WTC11 (cell line): ENCODE data around the gene SOX8. TPM values are rescaled to one million over a fixed set of nuclear protein-coding genes. Genes with fewer than 3 reads are reported as not detected.

Source experiments
- ATAC-seq: fragments of 200-7000 bp; cut with Tn5 transposase; 2 replicates; pipeline ENCODE4 v1.10.0; 2021; ENCODE audit warnings: mild to moderate bottlenecking, moderate library complexity
- CTCF ChIA-PET: fragments of 300-600 bp; sonication (Branson Sonifier 250); formaldehyde crosslinking; loops from one replicate; lab custom pipeline; 2021; ENCODE audit warnings: antibody characterized with exemption; lab: Charles Lee
- POLR2A ChIA-PET: fragments of 350-600 bp; sonication (Branson Sonifier 250); formaldehyde crosslinking; loops from one replicate; lab custom pipeline; 2021; ENCODE audit warnings: antibody characterized with exemption; lab: Charles Lee
- DNase-seq: peaks from one replicate; pipeline ENCODE4 v3.0.0; 2021; ENCODE audit warnings: low spot score
- H3K27ac Mint-ChIP-seq: 2 replicates; pipeline ENCODE4 v1.8.0; 2021; ENCODE audit warnings: mixed read lengths
- H3K27me3 Mint-ChIP-seq: 2 replicates; pipeline ENCODE4 v1.8.0; 2021; ENCODE audit warnings: low read depth, mild to moderate bottlenecking, moderate library complexity, mixed read lengths
- H3K36me3 Mint-ChIP-seq: 2 replicates; pipeline ENCODE4 v1.8.0; 2021; ENCODE audit warnings: mixed read lengths
- H3K4me1 Mint-ChIP-seq: 2 replicates; pipeline ENCODE4 v1.8.0; 2022; ENCODE audit warnings: mixed read lengths
- H3K4me3 Mint-ChIP-seq: 2 replicates; pipeline ENCODE4 v1.8.0; 2021; ENCODE audit warnings: mild to moderate bottlenecking, moderate library complexity, mixed read lengths
- H3K9me3 Mint-ChIP-seq: 2 replicates; pipeline ENCODE4 v1.8.0; 2021; ENCODE audit warnings: mixed read lengths
- GABPB1 ChIP-seq: sonication (generic); formaldehyde crosslinking; IDR thresholded peaks from 2 replicates; pipeline ENCODE4 v1.8.1; 2023; ENCODE audit warnings: mild to moderate bottlenecking, missing genetic modification reagents
- GTF2I ChIP-seq: fragments of 250-450 bp; sonication (Bioruptor Pico); conservative IDR thresholded peaks from 2 replicates; pipeline ENCODE4 v1.4.0; 2021; ENCODE audit warnings: mild to moderate bottlenecking
- KAT7 ChIP-seq: sonication (generic); formaldehyde crosslinking; IDR thresholded peaks from 2 replicates; pipeline ENCODE4 v1.8.1; 2023; ENCODE audit warnings: missing genetic modification reagents, mild to moderate bottlenecking, borderline replicate concordance
- NR2C2 ChIP-seq: sonication (generic); formaldehyde crosslinking; IDR thresholded peaks from 2 replicates; pipeline ENCODE4 v1.8.0; 2022; ENCODE audit warnings: mild to moderate bottlenecking, missing genetic modification reagents
- NR3C1 ChIP-seq: sonication (generic); formaldehyde crosslinking; conservative IDR thresholded peaks from 2 replicates; pipeline ENCODE4 v1.8.1; 2023; ENCODE audit warnings: low read depth, mild to moderate bottlenecking, missing genetic modification reagents
- ZNF219 ChIP-seq: sonication (generic); formaldehyde crosslinking; IDR thresholded peaks from 2 replicates; pipeline ENCODE4 v1.8.0; 2023; ENCODE audit warnings: missing genetic modification reagents, mild to moderate bottlenecking, borderline replicate concordance
- ZNF416 ChIP-seq: fragments of 250-450 bp; sonication (Bioruptor Pico); IDR thresholded peaks from 2 replicates; pipeline ENCODE4 v1.9.0; 2021; ENCODE audit warnings: mild to moderate bottlenecking, inconsistent platforms
- total RNA-seq: library from RNA; stranded (reverse); gene quantifications from 3 replicates; pipeline ENCODE4 v1.2.3, GENCODE V29; 2021
- TF ChIP-seq, protein P1 (sequence below): sonication (generic); formaldehyde crosslinking; IDR thresholded peaks from 2 replicates; pipeline ENCODE4 v1.8.0; 2022; ENCODE audit warnings: mild to moderate bottlenecking, missing genetic modification reagents
- TF ChIP-seq, protein P2 (sequence below): fragments of 250-450 bp; sonication (Bioruptor Pico); IDR thresholded peaks from 2 replicates; pipeline ENCODE4 v1.9.0; 2021; ENCODE audit warnings: moderate library complexity, mild to moderate bottlenecking, inconsistent platforms, borderline replicate concordance
- TF ChIP-seq, protein P3 (sequence below): sonication (generic); formaldehyde crosslinking; IDR thresholded peaks from 2 replicates; pipeline ENCODE4 v1.8.1; 2022; ENCODE audit warnings: missing genetic modification reagents, borderline replicate concordance
- TF ChIP-seq, protein P4 (sequence below): fragments of 250-450 bp; sonication (Bioruptor Pico); IDR thresholded peaks from 2 replicates; pipeline ENCODE4 v1.9.0; 2021; ENCODE audit warnings: mild to moderate bottlenecking
- TF ChIP-seq, protein P5 (sequence below): sonication (generic); formaldehyde crosslinking; IDR thresholded peaks from 2 replicates; pipeline ENCODE4 v1.8.0; 2023; ENCODE audit warnings: missing genetic modification reagents
- TF ChIP-seq, protein P6 (sequence below): fragments of 250-450 bp; sonication (Bioruptor Pico); conservative IDR thresholded peaks from 2 replicates; pipeline ENCODE4 v1.9.0; 2021; ENCODE audit warnings: mild to moderate bottlenecking
- TF ChIP-seq, protein P7 (sequence below): sonication (generic); formaldehyde crosslinking; IDR thresholded peaks from 2 replicates; pipeline ENCODE4 v1.8.0; 2023; ENCODE audit warnings: mild to moderate bottlenecking, missing genetic modification reagents
- TF ChIP-seq, protein P8 (sequence below): sonication (generic); formaldehyde crosslinking; IDR thresholded peaks from 2 replicates; pipeline ENCODE4 v1.8.0; 2022; ENCODE audit warnings: mild to moderate bottlenecking, missing genetic modification reagents

SOX8 gene
- total RNA-seq, 1 experiment from 2014 or later = 12.3 TPM

DNA sequence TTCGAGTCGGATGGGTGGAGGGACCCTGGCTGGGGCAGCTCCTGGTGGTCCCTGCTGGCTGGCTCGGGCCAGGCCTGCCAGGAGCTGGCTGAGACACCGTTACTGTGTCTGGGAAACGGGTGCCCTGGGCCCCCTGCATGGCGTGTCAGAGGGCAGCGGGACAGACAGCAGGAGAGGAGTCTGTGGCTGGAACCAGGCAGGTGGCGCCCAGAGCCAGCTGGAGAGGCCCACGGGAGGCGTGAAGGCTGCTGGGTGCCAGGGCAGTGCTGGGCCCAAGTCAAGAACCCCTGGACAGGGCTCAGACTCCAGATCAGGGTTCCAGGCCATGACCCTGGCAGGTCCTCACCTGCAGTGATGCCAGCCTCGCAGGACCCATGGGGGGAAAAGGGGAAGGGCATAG lies 16.6 kb downstream of the SOX8 start:
- no peak for ATAC-seq
- POLR2A ChIA-PET = interaction anchor here (1.9 kb wide), 1 partner anchor 16 kb away, joined by 9 read pairs; the partner anchor contains the start of gene SOX8
- no peak overlapping the region for H3K4me3 Mint-ChIP-seq
- peaks cover 15% of the 10 kb centered on the region for H3K36me3 Mint-ChIP-seq
- peaks cover 24% of the 10 kb centered on the region for H3K9me3 Mint-ChIP-seq
- CTCF ChIA-PET = interaction anchor here (0.9 to 1.2 kb wide), 2 partner anchors 17 to 59 kb away, joined by 4 to 11 read pairs; no protein-coding TSS in a partner anchor
- no peak overlapping the region for H3K27ac Mint-ChIP-seq
- peaks cover 19% of the 10 kb centered on the region for H3K27me3 Mint-ChIP-seq
- peaks cover 5% of the 10 kb centered on the region; the same call in 1 of the 2 replicates for H3K4me1 Mint-ChIP-seq
- no peak for DNase-seq
- TF ChIP-seq ZNF416 (CRISPR knock-in tag) (no peak), GTF2I (CRISPR knock-in tag) (no peak), NR2C2 (CRISPR knock-in tag) (no peak), GABPB1 (CRISPR knock-in tag) (no peak), ZNF219 (CRISPR knock-in tag) (no peak)
- TF ChIP-seq, protein P1, sequence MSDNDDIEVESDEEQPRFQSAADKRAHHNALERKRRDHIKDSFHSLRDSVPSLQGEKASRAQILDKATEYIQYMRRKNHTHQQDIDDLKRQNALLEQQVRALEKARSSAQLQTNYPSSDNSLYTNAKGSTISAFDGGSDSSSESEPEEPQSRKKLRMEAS (CRISPR knock-in tag) = no peak
- TF ChIP-seq, protein P2, sequence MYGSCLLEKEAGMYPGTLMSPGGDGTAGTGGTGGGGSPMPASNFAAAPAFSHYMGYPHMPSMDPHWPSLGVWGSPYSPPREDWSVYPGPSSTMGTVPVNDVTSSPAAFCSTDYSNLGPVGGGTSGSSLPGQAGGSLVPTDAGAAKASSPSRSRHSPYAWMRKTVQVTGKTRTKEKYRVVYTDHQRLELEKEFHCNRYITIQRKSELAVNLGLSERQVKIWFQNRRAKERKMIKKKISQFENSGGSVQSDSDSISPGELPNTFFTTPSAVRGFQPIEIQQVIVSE = no peak
- TF ChIP-seq, protein P3, sequence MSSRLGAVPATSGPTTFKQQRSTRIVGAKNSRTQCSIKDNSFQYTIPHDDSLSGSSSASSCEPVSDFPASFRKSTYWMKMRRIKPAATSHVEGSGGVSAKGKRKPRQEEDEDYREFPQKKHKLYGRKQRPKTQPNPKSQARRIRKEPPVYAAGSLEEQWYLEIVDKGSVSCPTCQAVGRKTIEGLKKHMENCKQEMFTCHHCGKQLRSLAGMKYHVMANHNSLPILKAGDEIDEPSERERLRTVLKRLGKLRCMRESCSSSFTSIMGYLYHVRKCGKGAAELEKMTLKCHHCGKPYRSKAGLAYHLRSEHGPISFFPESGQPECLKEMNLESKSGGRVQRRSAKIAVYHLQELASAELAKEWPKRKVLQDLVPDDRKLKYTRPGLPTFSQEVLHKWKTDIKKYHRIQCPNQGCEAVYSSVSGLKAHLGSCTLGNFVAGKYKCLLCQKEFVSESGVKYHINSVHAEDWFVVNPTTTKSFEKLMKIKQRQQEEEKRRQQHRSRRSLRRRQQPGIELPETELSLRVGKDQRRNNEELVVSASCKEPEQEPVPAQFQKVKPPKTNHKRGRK (CRISPR knock-in tag) = no peak
- TF ChIP-seq, protein P4, sequence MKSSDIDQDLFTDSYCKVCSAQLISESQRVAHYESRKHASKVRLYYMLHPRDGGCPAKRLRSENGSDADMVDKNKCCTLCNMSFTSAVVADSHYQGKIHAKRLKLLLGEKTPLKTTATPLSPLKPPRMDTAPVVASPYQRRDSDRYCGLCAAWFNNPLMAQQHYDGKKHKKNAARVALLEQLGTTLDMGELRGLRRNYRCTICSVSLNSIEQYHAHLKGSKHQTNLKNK = no peak
- TF ChIP-seq, protein P5, sequence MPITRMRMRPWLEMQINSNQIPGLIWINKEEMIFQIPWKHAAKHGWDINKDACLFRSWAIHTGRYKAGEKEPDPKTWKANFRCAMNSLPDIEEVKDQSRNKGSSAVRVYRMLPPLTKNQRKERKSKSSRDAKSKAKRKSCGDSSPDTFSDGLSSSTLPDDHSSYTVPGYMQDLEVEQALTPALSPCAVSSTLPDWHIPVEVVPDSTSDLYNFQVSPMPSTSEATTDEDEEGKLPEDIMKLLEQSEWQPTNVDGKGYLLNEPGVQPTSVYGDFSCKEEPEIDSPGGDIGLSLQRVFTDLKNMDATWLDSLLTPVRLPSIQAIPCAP (CRISPR knock-in tag) = no peak

DNA sequence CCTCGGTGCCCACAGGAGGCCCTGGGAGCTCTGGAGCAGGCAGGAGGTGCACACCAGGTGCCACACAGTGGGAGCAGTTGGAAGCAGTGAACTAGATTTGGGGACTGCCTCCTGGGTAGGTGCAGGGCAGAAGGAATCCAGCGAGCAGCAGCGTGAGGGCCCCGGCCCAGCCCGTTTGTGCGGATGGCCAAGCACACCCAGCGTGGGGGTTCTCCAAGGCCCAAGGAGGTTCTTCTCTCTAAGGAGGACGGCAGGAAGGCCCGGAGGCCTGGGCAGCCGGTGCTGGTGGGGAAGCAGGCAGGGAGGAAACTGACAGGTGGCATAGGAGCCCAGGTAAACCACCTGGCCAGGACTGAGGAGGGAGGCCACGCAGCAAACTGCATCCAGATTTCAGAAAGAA lies 17.0 kb downstream of the SOX8 start:
- ATAC-seq = no peak
- Mint-ChIP-seq H3K27me3 (peaks cover 19% of the 10 kb centered on the region), H3K4me1 (peaks cover 5% of the 10 kb centered on the region; the same call in 1 of the 2 replicates), H3K4me3 (no peak overlapping the region), H3K9me3 (peaks cover 24% of the 10 kb centered on the region), H3K27ac (no peak overlapping the region), H3K36me3 (peaks cover 15% of the 10 kb centered on the region)
- POLR2A ChIA-PET = interaction anchor here (1.9 kb wide), 1 partner anchor 17 kb away, joined by 9 read pairs; the partner anchor contains the start of gene SOX8
- DNase-seq = no peak
- CTCF ChIA-PET = interaction anchor here (0.9 kb wide), 1 partner anchor 17 kb away, joined by 4 read pairs; no protein-coding TSS in a partner anchor
- TF ChIP-seq, protein P6, sequence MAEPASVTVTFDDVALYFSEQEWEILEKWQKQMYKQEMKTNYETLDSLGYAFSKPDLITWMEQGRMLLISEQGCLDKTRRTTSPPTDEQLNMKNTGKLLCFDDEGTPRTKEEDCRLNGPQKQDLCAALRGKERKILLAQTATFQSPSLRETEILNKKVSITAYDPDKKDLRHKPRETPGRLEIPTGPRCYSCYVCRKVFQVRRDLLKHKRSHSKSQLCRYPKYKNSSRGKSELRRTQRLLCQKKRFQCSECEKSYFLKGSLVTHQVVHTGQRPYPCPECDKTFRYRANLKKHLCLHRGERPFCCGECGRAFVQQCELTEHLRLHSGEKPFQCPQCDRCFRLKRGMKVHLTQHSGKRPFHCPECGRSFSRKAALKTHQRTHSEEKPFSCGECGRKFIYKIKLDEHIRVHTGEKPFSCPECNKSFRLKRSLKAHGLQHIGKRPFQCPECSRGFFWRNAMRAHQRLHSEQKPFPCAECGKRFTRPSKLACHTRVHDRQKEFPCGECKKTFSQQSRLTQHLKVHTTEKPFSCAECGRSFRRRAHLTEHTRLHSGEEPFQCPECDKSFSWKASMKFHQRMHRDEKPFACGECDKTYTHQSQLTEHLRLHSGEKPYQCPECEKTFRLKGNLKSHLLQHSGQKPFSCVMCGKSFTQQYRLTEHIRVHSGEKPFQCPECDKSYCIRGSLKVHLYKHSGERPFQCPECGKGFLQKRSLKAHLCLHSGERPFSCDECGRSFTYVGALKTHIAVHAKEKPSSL (CRISPR knock-in tag) = no peak
- TF ChIP-seq GABPB1 (CRISPR knock-in tag) = no peak
- TF ChIP-seq, protein P7, sequence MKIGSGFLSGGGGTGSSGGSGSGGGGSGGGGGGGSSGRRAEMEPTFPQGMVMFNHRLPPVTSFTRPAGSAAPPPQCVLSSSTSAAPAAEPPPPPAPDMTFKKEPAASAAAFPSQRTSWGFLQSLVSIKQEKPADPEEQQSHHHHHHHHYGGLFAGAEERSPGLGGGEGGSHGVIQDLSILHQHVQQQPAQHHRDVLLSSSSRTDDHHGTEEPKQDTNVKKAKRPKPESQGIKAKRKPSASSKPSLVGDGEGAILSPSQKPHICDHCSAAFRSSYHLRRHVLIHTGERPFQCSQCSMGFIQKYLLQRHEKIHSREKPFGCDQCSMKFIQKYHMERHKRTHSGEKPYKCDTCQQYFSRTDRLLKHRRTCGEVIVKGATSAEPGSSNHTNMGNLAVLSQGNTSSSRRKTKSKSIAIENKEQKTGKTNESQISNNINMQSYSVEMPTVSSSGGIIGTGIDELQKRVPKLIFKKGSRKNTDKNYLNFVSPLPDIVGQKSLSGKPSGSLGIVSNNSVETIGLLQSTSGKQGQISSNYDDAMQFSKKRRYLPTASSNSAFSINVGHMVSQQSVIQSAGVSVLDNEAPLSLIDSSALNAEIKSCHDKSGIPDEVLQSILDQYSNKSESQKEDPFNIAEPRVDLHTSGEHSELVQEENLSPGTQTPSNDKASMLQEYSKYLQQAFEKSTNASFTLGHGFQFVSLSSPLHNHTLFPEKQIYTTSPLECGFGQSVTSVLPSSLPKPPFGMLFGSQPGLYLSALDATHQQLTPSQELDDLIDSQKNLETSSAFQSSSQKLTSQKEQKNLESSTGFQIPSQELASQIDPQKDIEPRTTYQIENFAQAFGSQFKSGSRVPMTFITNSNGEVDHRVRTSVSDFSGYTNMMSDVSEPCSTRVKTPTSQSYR (CRISPR knock-in tag) = no peak

DNA sequence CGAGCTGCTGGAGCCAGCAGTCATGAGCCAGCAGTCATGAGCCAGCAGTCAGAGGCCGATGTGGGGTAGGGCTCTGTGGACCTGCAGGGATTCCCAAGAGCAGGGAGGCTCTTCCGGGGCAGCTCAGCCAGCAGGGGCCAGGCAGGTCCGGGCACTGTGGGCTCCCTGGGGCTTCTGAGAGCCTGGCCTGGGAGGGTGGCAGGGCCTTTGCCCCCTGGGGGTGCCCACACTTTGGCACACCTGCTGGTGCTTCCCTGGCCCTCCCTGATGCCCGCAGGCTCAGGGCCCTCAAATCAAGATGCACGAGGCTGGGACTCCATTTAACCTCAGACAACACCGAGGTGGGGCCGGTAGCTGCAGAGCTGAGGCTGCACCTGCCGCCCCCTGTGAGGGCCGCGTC lies 18.1 kb downstream of the SOX8 start:
- ChIA-PET CTCF (no interaction called here), POLR2A (no interaction called here)
- H3K36me3 Mint-ChIP-seq = peaks cover 15% of the 10 kb centered on the region
- H3K9me3 Mint-ChIP-seq = peaks cover 21% of the 10 kb centered on the region
- no peak overlapping the region for H3K27ac Mint-ChIP-seq
- peaks cover 16% of the 10 kb centered on the region for H3K27me3 Mint-ChIP-seq
- no peak overlapping the region for H3K4me3 Mint-ChIP-seq
- ATAC-seq (no peak), DNase-seq (no peak)
- H3K4me1 Mint-ChIP-seq = peaks cover 5% of the 10 kb centered on the region; the same call in 1 of the 2 replicates
- TF ChIP-seq NR3C1 (CRISPR knock-in tag) = no peak
- no peak for TF ChIP-seq ZNF416 (CRISPR knock-in tag)
- TF ChIP-seq KAT7 = no peak
- no peak for TF ChIP-seq ZNF219 (CRISPR knock-in tag)
- TF ChIP-seq, protein P8, sequence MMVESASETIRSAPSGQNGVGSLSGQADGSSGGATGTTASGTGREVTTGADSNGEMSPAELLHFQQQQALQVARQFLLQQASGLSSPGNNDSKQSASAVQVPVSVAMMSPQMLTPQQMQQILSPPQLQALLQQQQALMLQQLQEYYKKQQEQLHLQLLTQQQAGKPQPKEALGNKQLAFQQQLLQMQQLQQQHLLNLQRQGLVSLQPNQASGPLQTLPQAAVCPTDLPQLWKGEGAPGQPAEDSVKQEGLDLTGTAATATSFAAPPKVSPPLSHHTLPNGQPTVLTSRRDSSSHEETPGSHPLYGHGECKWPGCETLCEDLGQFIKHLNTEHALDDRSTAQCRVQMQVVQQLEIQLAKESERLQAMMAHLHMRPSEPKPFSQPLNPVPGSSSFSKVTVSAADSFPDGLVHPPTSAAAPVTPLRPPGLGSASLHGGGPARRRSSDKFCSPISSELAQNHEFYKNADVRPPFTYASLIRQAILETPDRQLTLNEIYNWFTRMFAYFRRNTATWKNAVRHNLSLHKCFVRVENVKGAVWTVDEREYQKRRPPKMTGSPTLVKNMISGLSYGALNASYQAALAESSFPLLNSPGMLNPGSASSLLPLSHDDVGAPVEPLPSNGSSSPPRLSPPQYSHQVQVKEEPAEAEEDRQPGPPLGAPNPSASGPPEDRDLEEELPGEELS = no peak
